Measurements from ENCODE around the gene USP31. TPM values are rescaled to one million over a fixed set of nuclear protein-coding genes. Genes with fewer than 3 reads are reported as not detected.

Gene USP31
- total and polyA plus RNA-seq, 2 of the 8 experiments (the other 6 are each of a cell fraction or from before 2014, with no cell fraction given) = 6.7 to 19.0 TPM

DNA sequence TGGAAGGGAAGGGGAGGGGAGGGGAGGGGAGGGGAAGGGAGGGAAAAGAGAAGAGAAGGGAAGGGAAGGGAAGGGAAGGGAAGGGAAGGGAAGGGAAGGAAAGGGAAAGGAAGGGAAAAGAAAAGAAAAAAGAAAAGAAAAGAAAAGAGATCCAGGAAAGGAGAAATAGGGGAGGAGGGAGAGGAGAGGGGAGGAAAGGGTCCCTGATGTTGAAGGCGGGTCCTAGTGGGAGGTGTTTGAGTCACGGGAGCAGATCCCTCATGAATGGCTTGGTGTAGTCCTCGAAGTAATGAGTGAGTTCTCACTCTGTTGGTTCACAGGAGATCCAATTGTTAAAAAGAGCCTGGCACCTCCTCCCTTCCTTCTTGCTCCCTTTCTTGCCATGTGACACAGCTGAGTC, 6.9 kb upstream of the USP31 start:
- H3K27me3 ChIP-seq (replicated peaks in 1 of 4; ENCODE audit: control insufficient read depth in 3 of 4, extremely low read depth in 1 of 4, insufficient read depth in 3 of 4, low read length in 3 of 4) = no peaks in the 10 kb centered on the region
- no peak overlapping the region for H2BK15ac ChIP-seq (ENCODE audit: low read length)
- no peaks in the 10 kb centered on the region for H3K79me2 ChIP-seq (ENCODE audit: control insufficient read depth in 1 of 2, insufficient read depth in 2 of 2, low read length in 2 of 2)
- no peak overlapping the region for H4K91ac ChIP-seq (replicated peaks; ENCODE audit: insufficient read length, low read length)
- no peak overlapping the region for H2BK120ac ChIP-seq (replicated peaks; ENCODE audit: low read depth, low read length)
- no peak overlapping the region for H3K27ac ChIP-seq (ENCODE audit: low read depth, low read length)
- H2BK12ac ChIP-seq (ENCODE audit: low read depth, low read length) = no peak overlapping the region
- no peak overlapping the region; the same call in 1 of the 2 replicates for H2AFZ ChIP-seq (ENCODE audit: low read length)
- no peaks in the 10 kb centered on the region for H3K36me3 ChIP-seq (ENCODE audit: control insufficient read depth in 2 of 4, insufficient read depth in 4 of 4, low read length in 3 of 4)
- CTCF ChIA-PET (ENCODE audit: partially characterized antibody) = interaction anchor here (0.8 to 1.9 kb wide), 3 partner anchors 64 to 279 kb away, joined by 3 to 5 read pairs (median 3); no protein-coding TSS in a partner anchor
- WGBS, 2 experiments (ENCODE audit: extremely low coverage in 1 of 2, insufficient coverage in 1 of 2, insufficient read length in 1 of 2, insufficient replicate concordance in 2 of 2, low coverage in 1 of 2, low lambda C conversion rate in 2 of 2, missing lambda C conversion rate in 1 of 2) = 89% methylated on average over 3 of the region's 3 CpGs; no CpG with 5 or more reads in 1 of the 2 experiments
- no peak overlapping the region for H2BK20ac ChIP-seq (ENCODE audit: low read length)
- H3K18ac ChIP-seq (ENCODE audit: extremely low read depth, low read length) = no peak overlapping the region
- no peak overlapping the region for H4K8ac ChIP-seq (ENCODE audit: extremely low read depth, insufficient read depth, low read length)
- no peak overlapping the region for H3K9ac ChIP-seq (replicated peaks in 1 of 4; ENCODE audit: extremely low read depth in 1 of 4, low read depth in 3 of 4, low read length in 3 of 4)
- no peak overlapping the region for H3K14ac ChIP-seq (ENCODE audit: insufficient read length)
- H3K23ac ChIP-seq (ENCODE audit: insufficient read length) = no peak overlapping the region
- H3K56ac ChIP-seq (replicated peaks; ENCODE audit: insufficient read length, low read depth, low read length) = no peak overlapping the region
- peaks cover 0 to 4% of the 10 kb centered on the region in 2 experiments; a peak in 1 of 4 replicates for H3K9me3 ChIP-seq (ENCODE audit: insufficient read depth in 2 of 2, low read depth in 1 of 2, low read length in 1 of 2)
- no peak overlapping the region for H3K4me2 ChIP-seq (ENCODE audit: insufficient read depth in 1 of 2, low read depth in 2 of 2, low read length in 2 of 2)
- no peaks in the 10 kb centered on the region for H3K79me1 ChIP-seq (ENCODE audit: low read depth, low read length)
- no peak overlapping the region for H2BK5ac ChIP-seq (ENCODE audit: low read depth, low read length)
- no peaks in the 10 kb centered on the region; a peak in 1 of 7 replicates for H3K4me1 ChIP-seq (replicated peaks in 1 of 4; ENCODE audit: control insufficient read depth in 3 of 4, insufficient read depth in 4 of 4, low read length in 3 of 4)
- FAIRE-seq (no peak), DNase-seq (ENCODE audit: low read depth in 1 of 2, low spot score in 2 of 2) (no peak)
- no peak overlapping the region for H4K5ac ChIP-seq (ENCODE audit: insufficient read length, low read depth, low read length)
- POLR2A ChIA-PET (ENCODE audit: partially characterized antibody) = no interaction called here
- H3K4me3 ChIP-seq (ENCODE audit: extremely low read depth in 1 of 4, insufficient read depth in 2 of 4, low read depth in 3 of 4, low read length in 4 of 4) = no peak overlapping the region
- no peaks in the 10 kb centered on the region; the same call in 1 of the 2 replicates for H3K23me2 ChIP-seq (ENCODE audit: low read depth, low read length)
- H3K4ac ChIP-seq (replicated peaks; ENCODE audit: insufficient read length, low read depth, low read length) = no peak overlapping the region
- H2AK5ac ChIP-seq (ENCODE audit: low read depth, low read length) = no peak overlapping the region
- no peaks in the 10 kb centered on the region for H4K20me1 ChIP-seq (replicated peaks in 1 of 2; ENCODE audit: control insufficient read depth in 1 of 2, insufficient read depth in 2 of 2, low read length in 2 of 2)
- TF ChIP-seq TCF12 (IDR thresholded peaks at IDR 0.05; ENCODE audit: low read depth, low read length) (no peak), HDAC2 (IDR thresholded peaks at IDR 0.05; ENCODE audit: borderline replicate concordance in 1 of 2, low read depth in 2 of 2, low read length in 2 of 2) (no peak)
